ENCODE measurements around the gene SRPX2.

GRCh38 chrX:100673397-100673953 is 29.5 kb downstream of the SRPX2 start:
- no peak for TF ChIP-seq POLR2A (IDR thresholded peaks at IDR 0.05)
- no peak for TF ChIP-seq CTCF (IDR thresholded peaks at IDR 0.05)
- no peak for TF ChIP-seq EP300 (IDR thresholded peaks at IDR 0.05)
